GM18907 (cell line): ENCODE data around the gene TBC1D10B.
A peak's percentile ranks its signal among the peaks of the same experiment; 100 is the strongest.
"Not testable (repeated sequence)": the region's sequence is repeated elsewhere in the genome, so short reads cannot be mapped to it uniquely, and the experiment has no call there.

Experiments
- ATAC-seq: cut with Tn5 transposase; IDR thresholded peaks from one replicate; pipeline ENCODE4 v1.9.1; 2021; ENCODE audit warnings: mild to moderate bottlenecking, moderate library complexity; ENCODE audit not compliant: unreplicated experiment

Gene TBC1D10B

GRCh38 chr16:30356401-30357084, 13.8 kb downstream of the TBC1D10B start:
- no peak for ATAC-seq

GRCh38 chr16:30355954-30356308, 14.4 kb downstream of the TBC1D10B start:
- ATAC-seq, result peak; percentile 2

GRCh38 chr16:30355144-30355953, 14.9 kb downstream of the TBC1D10B start, which contains the start of gene CD2BP2:
TSS of gene CD2BP2 (minus strand) at chr16:30355308. CDS start at chr16:30354681, 627 bp downstream.
- ATAC-seq, result peak; percentile 60

GRCh38 chr16:30354423-30355143, 15.7 kb downstream of the TBC1D10B start:
- peak; percentile 19 for ATAC-seq

GRCh38 chr16:30353438-30354129, 16.7 kb downstream of the TBC1D10B start:
- ATAC-seq, result no peak

- no peak for ATAC-seq
Measured at GRCh38 chr16:30352488-30353401, 17.5 kb downstream of the TBC1D10B start.

- no peak for ATAC-seq
Measured at GRCh38 chr16:30351586-30352419, 18.5 kb downstream of the TBC1D10B start.

- no peak for ATAC-seq
Measured at GRCh38 chr16:30351001-30351441, 19.3 kb downstream of the TBC1D10B start.

GRCh38 chr16:30350134-30350871, 20.0 kb downstream of the TBC1D10B start:
- ATAC-seq, result peak; percentile 47

- ATAC-seq, result no peak
Measured at GRCh38 chr16:30349675-30350074, 20.6 kb downstream of the TBC1D10B start.

GRCh38 chr16:30348929-30349328, 21.4 kb downstream of the TBC1D10B start:
- no peak for ATAC-seq

- ATAC-seq, result no peak
Measured at GRCh38 chr16:30348113-30348512, 22.2 kb downstream of the TBC1D10B start.

- ATAC-seq, result no peak
Measured at GRCh38 chr16:30346286-30346685, 24.0 kb downstream of the TBC1D10B start.

- not testable (repeated sequence) for ATAC-seq
Measured at GRCh38 chr16:30343491-30343820, 26.8 kb downstream of the TBC1D10B start.

- no peak for ATAC-seq
Measured at GRCh38 chr16:30342751-30343490, 27.4 kb downstream of the TBC1D10B start.

GRCh38 chr16:30341971-30342370, 28.3 kb downstream of the TBC1D10B start:
- ATAC-seq, result not testable (repeated sequence)

GRCh38 chr16:30340621-30341020, 29.7 kb downstream of the TBC1D10B start:
- no peak for ATAC-seq

- ATAC-seq, result not testable (repeated sequence)
Measured at GRCh38 chr16:30338715-30339114, 31.6 kb downstream of the TBC1D10B start.
